IMR-90 (cell line): ENCODE measurements around the gene KIF25. TPM values are rescaled to one million over a fixed set of nuclear protein-coding genes. Genes with fewer than 3 reads are reported as not detected.

Experiments
- ATAC-seq: fragments of 200-7000 bp; cut with Tn5 transposase; 2 replicates; pipeline ENCODE4 v1.9.1; 2020; ENCODE audit warnings: low read depth, mild to moderate bottlenecking, moderate library complexity
- BruUV-seq: library from RNA; stranded (reverse); fragments of 400-500 nt; replicated peaks from 2 replicates; lab custom pipeline; 2021; lab: Mats Ljungman, UMichigan
- CTCF ChIA-PET: fragments of 300-600 bp; formaldehyde crosslinking; extraction: SDS; loops from one replicate; lab custom pipeline; 2021; ENCODE audit warnings: antibody characterized with exemption; lab: Yijun Ruan, JAX
- POLR2A ChIA-PET: fragments of 300-600 bp; sonication (Branson Sonifier 250); formaldehyde crosslinking; loops from one replicate; lab custom pipeline; 2022; ENCODE audit warnings: antibody characterized with exemption; ENCODE audit not compliant: unreplicated experiment; lab: Charles Lee
- DNase-seq: peaks from one replicate; pipeline ENCODE4 v3.0.0; 2013
- H2AFZ ChIP-seq: replicated peaks from 2 replicates; pipeline ENCODE3; 2013; ENCODE audit warnings: low read length, mild to moderate bottlenecking; ENCODE audit not compliant: poor library complexity
- H2AK5ac ChIP-seq: 2 replicates; pipeline ENCODE4 v1.6.1; 2013; ENCODE audit warnings: low read depth, low read length, inconsistent platforms
- H2AK9ac ChIP-seq: replicated peaks from 2 replicates; pipeline ENCODE3; 2013; ENCODE audit warnings: mild to moderate bottlenecking, low read depth, low read length, moderate library complexity; ENCODE audit not compliant: poor library complexity
- H2BK120ac ChIP-seq: 2 replicates; pipeline ENCODE4 v1.6.1; 2013; ENCODE audit warnings: low read depth, low read length, inconsistent platforms
- H2BK15ac ChIP-seq: 3 replicates; pipeline ENCODE4 v1.6.1; 2013; ENCODE audit warnings: low read depth, low read length, inconsistent platforms
- H2BK20ac ChIP-seq: 2 replicates; pipeline ENCODE4 v1.6.1; 2013; ENCODE audit warnings: low read depth, mild to moderate bottlenecking, inconsistent platforms, low read length, moderate library complexity
- H2BK5ac ChIP-seq: 2 replicates; pipeline ENCODE4 v1.6.1; 2013; ENCODE audit warnings: mild to moderate bottlenecking, low read depth, low read length, inconsistent platforms; ENCODE audit not compliant: poor library complexity, severe bottlenecking
- H3K14ac ChIP-seq: replicated peaks from 2 replicates; pipeline ENCODE4 v1.6.1; 2013; ENCODE audit warnings: low read depth, low read length, inconsistent platforms
- H3K18ac ChIP-seq: 2 replicates; pipeline ENCODE4 v1.6.1; 2013; ENCODE audit warnings: low read depth, low read length, control low read depth
- H3K23ac ChIP-seq: 2 replicates; pipeline ENCODE4 v1.6.1; 2013; ENCODE audit warnings: low read depth, low read length, inconsistent platforms
- H3K27ac ChIP-seq: 2 replicates; pipeline ENCODE4 v1.5.1; 2013; ENCODE audit warnings: mild to moderate bottlenecking, control low read depth, low read length; ENCODE audit not compliant: insufficient read depth
- H3K27me3 ChIP-seq: 2 replicates; pipeline ENCODE4 v1.6.1; 2013; ENCODE audit warnings: low read length; ENCODE audit not compliant: control insufficient read depth, insufficient read depth
- H3K36me3 ChIP-seq: 2 replicates; pipeline ENCODE4 v1.6.1; 2013; ENCODE audit warnings: low read length, mixed read lengths; ENCODE audit not compliant: control insufficient read depth, insufficient read depth
- H3K4ac ChIP-seq: 2 replicates; pipeline ENCODE4 v1.6.1; 2013; ENCODE audit warnings: low read depth, low read length, inconsistent platforms
- H3K4me1 ChIP-seq: 2 replicates; pipeline ENCODE4 v1.6.1; 2013; ENCODE audit warnings: low read length, mixed read lengths; ENCODE audit not compliant: control insufficient read depth, insufficient read depth
- H3K4me2 ChIP-seq: 2 replicates; pipeline ENCODE4 v1.6.1; 2013; ENCODE audit warnings: low read depth, mild to moderate bottlenecking, control low read depth, low read length, moderate library complexity
- H3K4me3 ChIP-seq: 2 replicates; pipeline ENCODE4 v1.5.1; 2013; ENCODE audit warnings: low read depth, mild to moderate bottlenecking, control low read depth, low read length, moderate library complexity; ENCODE audit not compliant: insufficient read depth
- H3K56ac ChIP-seq: 2 replicates; pipeline ENCODE4 v1.6.1; 2013; ENCODE audit warnings: low read length, inconsistent platforms; ENCODE audit not compliant: insufficient read depth; ENCODE audit errors: extremely low read depth
- H3K79me1 ChIP-seq, 2 experiments: 2 replicates each; pipeline ENCODE4 v1.6.1; 2013; ENCODE audit warnings: low read length in 2 of 2, inconsistent platforms in 1 of 2, low read depth in 1 of 2
- H3K9ac ChIP-seq: 2 replicates; pipeline ENCODE4 v1.6.1; 2013; ENCODE audit warnings: low read depth, low read length, control low read depth
- H3K9me1 ChIP-seq: 2 replicates; pipeline ENCODE4 v1.6.1; 2013; ENCODE audit warnings: low read length, inconsistent platforms; ENCODE audit not compliant: insufficient read depth
- H3K9me3 ChIP-seq: 2 replicates; pipeline ENCODE4 v1.6.1; 2013; ENCODE audit warnings: low read length; ENCODE audit not compliant: control insufficient read depth, insufficient read depth
- H4K20me1 ChIP-seq: 2 replicates; pipeline ENCODE4 v1.6.1; 2013; ENCODE audit warnings: low read length, inconsistent platforms; ENCODE audit not compliant: insufficient read depth
- H4K5ac ChIP-seq: 2 replicates; pipeline ENCODE4 v1.6.1; 2013; ENCODE audit warnings: mild to moderate bottlenecking, low read depth, low read length, control low read depth
- H4K8ac ChIP-seq, 2 experiments: 2 replicates each; pipeline ENCODE4 v1.6.1; 2013; ENCODE audit warnings: low read depth in 2 of 2, low read length in 2 of 2, control low read depth in 1 of 2, inconsistent platforms in 1 of 2
- H4K91ac ChIP-seq: 2 replicates; pipeline ENCODE4 v1.6.1; 2013; ENCODE audit warnings: low read depth, low read length, inconsistent platforms; ENCODE audit not compliant: insufficient read depth
- FOS ChIP-seq: fragments of 150-350 bp; IDR thresholded peaks from 2 replicates; pipeline ENCODE4 v1.6.1; 2016; ENCODE audit warnings: low read depth, low read length
- RFX5 ChIP-seq: IDR thresholded peaks from 2 replicates; pipeline ENCODE4 v1.8.0; 2012; ENCODE audit warnings: low read depth, mild to moderate bottlenecking, low read length, moderate library complexity
- SMC3 ChIP-seq: fragments of 150-350 bp; IDR thresholded peaks from 2 replicates; pipeline ENCODE4 v1.6.1; 2016; ENCODE audit warnings: low read depth, mild to moderate bottlenecking, antibody characterized with exemption, low read length, moderate library complexity
- whole genome bisulfite sequencing, 2 experiments: methylation state at CpG; one replicate each; pipeline versions ENCODE4 v1.1.5 to v1.1.7; 2013; ENCODE audit warnings: missing lambda C conversion rate in 2 of 2; ENCODE audit not compliant: insufficient read length in 1 of 2; ENCODE audit errors: extremely low coverage in 2 of 2; 5-methylcytosine and 5-hydroxymethylcytosine counted together
- dilution Hi-C: fragments of 300-500 bp; cut with HindIII; formaldehyde crosslinking; loops from one replicate; pipeline ENCODE4 v1.14.3; 2018; ENCODE audit warnings: low sequenced_read_pairs; ENCODE audit not compliant: unreplicated experiment
- in situ Hi-C: fragments of 300-500 bp; cut with MboI; formaldehyde crosslinking; loops from 3 replicates; pipeline ENCODE4 v1.14.3; 2019; ENCODE audit warnings: low sequenced_read_pairs, inconsistent platforms, mixed read lengths
- intact Hi-C: fragments of 100-400 bp; cut with micrococcal nuclease; formaldehyde crosslinking; loops from 2 replicates; pipeline ENCODE4 v1.10.0; 2022
- polyA plus RNA-seq, 3 experiments: library from polyadenylated mRNA; depleted of rRNA; stranded (reverse); fragments of >200 nt; gene quantifications; 2 replicates each; pipeline ENCODE4 v1.2.3, GENCODE V29; 2012; ENCODE audit warnings: low replicate concordance in 1 of 3
- total RNA-seq: library from RNA; depleted of rRNA; stranded (reverse); fragments of >200 nt; gene quantifications from 2 replicates; pipeline ENCODE4 v1.2.3, GENCODE V29; 2012

KIF25 gene
- total and polyA plus RNA-seq, 2 of the 4 experiments (the other 2 are of a cell fraction), result not detected

- no peak overlapping the region for H2BK20ac ChIP-seq
- WGBS, 2 experiments, result 80% methylated on average over 1 of the region's 17 CpGs; no CpG with 5 or more reads in 1 of the 2 experiments
- ATAC-seq (no peak), DNase-seq (no peak)
- no peaks in the 10 kb centered on the region for H3K36me3 ChIP-seq
- H4K20me1 ChIP-seq, result no peaks in the 10 kb centered on the region
- in situ Hi-C loops (no loop called here), dilution Hi-C loops (no loop called here), intact Hi-C loops (no loop called here)
- no peak overlapping the region for H2AK5ac ChIP-seq
- no TSS peak for BruUV-seq
- no peak overlapping the region for H3K18ac ChIP-seq
- no peak overlapping the region for H3K9ac ChIP-seq
- no peak overlapping the region for H3K27ac ChIP-seq
- H4K5ac ChIP-seq, result no peak overlapping the region
- no peak overlapping the region for H2BK120ac ChIP-seq
- H3K23ac ChIP-seq, result no peak overlapping the region
- H3K4me2 ChIP-seq, result no peak overlapping the region
- H3K27me3 ChIP-seq, result no peaks in the 10 kb centered on the region
- CTCF ChIA-PET, result no interaction called here
- no peak overlapping the region for H2AK9ac ChIP-seq
- H3K9me1 ChIP-seq, result no peaks in the 10 kb centered on the region
- no peak overlapping the region for H3K4ac ChIP-seq
- TF ChIP-seq SMC3, result no peak
- no peak for TF ChIP-seq FOS
- TF ChIP-seq RFX5, result no peak
- H3K4me1 ChIP-seq, result peaks cover 6% of the 10 kb centered on the region; the same call in 1 of the 2 replicates
- no peak overlapping the region for H3K4me3 ChIP-seq
- POLR2A ChIA-PET, result no interaction called here
- H2BK15ac ChIP-seq, result no peak overlapping the region
- H3K56ac ChIP-seq, result no peak overlapping the region
- H3K14ac ChIP-seq, result no peak overlapping the region
- H3K79me1 ChIP-seq, result no peaks in the 10 kb centered on the region
- H4K8ac ChIP-seq, result no peak overlapping the region
- H3K9me3 ChIP-seq, result peaks cover 3% of the 10 kb centered on the region; the same call in 1 of the 2 replicates
- H4K91ac ChIP-seq, result no peak overlapping the region
- no peak overlapping the region for H2AFZ ChIP-seq
- no peak overlapping the region for H2BK5ac ChIP-seq
Observed at GRCh38 chr6:168043193-168043847, 45.8 kb downstream of the KIF25 start.
